Smooth muscle cell (in vitro differentiated cells): ENCODE data around the gene SNCG. TPM values are rescaled to one million over a fixed set of nuclear protein-coding genes. Genes with fewer than 3 reads are reported as not detected.

Experiments used
- polyA plus RNA-seq: library from polyadenylated mRNA; unstranded; fragments of >200 nt; fragmentation: Nextera tagmentation; extraction: Ambion mirVana; gene quantifications from 2 replicates; pipeline ENCODE4 v1.2.1, GENCODE V29; 2016
- small RNA-seq: library from RNA; depleted of rRNA; stranded (forward); fragments of <200 nt; gene quantifications from one replicate; pipeline ENCODE3, GENCODE V24; 2014
- total RNA-seq: library from RNA; depleted of rRNA; stranded (reverse); fragments of >200 nt; gene quantifications from 2 replicates; pipeline ENCODE4 v1.2.3, GENCODE V29; 2014

The SNCG gene
- total and polyA plus RNA-seq, 2 experiments from 2014 or later, result 2.3 to 6.7 TPM

Small RNA genes within 50 kb of the gene (small RNA-seq; reads per million reads assigned to genes)
- not detected for gene BMS1P3

Other genes with a start within 250 kb of the SNCG start
- gene BMPR1A, start 202.0 kb upstream of the SNCG start, total RNA-seq, result 52.2 and 80.9 TPM in 2 replicates
- gene BMPR1A, start 202.0 kb upstream of the SNCG start, polyA plus RNA-seq, result 13.6 and 15.5 TPM in 2 replicates
- gene MMRN2, start 984 bp upstream of the SNCG start, total RNA-seq, result 0.09 and 0.90 TPM in 2 replicates
- gene MMRN2, start 984 bp upstream of the SNCG start, polyA plus RNA-seq, result 0.16 and 0.35 TPM in 2 replicates
- gene ADIRF, start 9.9 kb downstream of the SNCG start, total RNA-seq, result 0.99 TPM in 1 of 2 replicates, not detected in the other
- gene ADIRF, start 9.9 kb downstream of the SNCG start, polyA plus RNA-seq, result not detected in 2 replicates
- gene FAM25A, start 61.7 kb downstream of the SNCG start, total RNA-seq, result 7.0 TPM in 1 of 2 replicates, not detected in the other
- not detected in 2 replicates for gene FAM25A, start 61.7 kb downstream of the SNCG start, polyA plus RNA-seq
- 119 and 138 TPM in 2 replicates for gene GLUD1, start 136.2 kb downstream of the SNCG start, total RNA-seq
- gene GLUD1, start 136.2 kb downstream of the SNCG start, polyA plus RNA-seq, result 47.6 and 66.9 TPM in 2 replicates
- 20.0 and 22.6 TPM in 2 replicates for gene SHLD2, start 136.6 kb downstream of the SNCG start, total RNA-seq
- gene SHLD2, start 136.6 kb downstream of the SNCG start, polyA plus RNA-seq, result 8.8 and 10.4 TPM in 2 replicates